AG10803 (cell line): Measurements from ENCODE around the gene INHBB.
"Not testable (repeated sequence)": the region's sequence is repeated elsewhere in the genome, so short reads cannot be mapped to it uniquely, and the experiment has no call there.

ENCODE experiments used
- DNase-seq: peaks from one replicate; pipeline ENCODE4 v3.0.0; 2010; ENCODE audit warnings: low read depth
- H3K4me3 ChIP-seq: 2 replicates; pipeline ENCODE4 v1.5.1; 2011; ENCODE audit warnings: mild to moderate bottlenecking, low read length, control low read depth
- TF ChIP-seq, protein P1 (sequence below): conservative IDR thresholded peaks from 2 replicates; pipeline ENCODE4 v1.5.1; 2011; ENCODE audit warnings: mild to moderate bottlenecking, low read length, control low read depth, inconsistent platforms

Gene INHBB

DNA sequence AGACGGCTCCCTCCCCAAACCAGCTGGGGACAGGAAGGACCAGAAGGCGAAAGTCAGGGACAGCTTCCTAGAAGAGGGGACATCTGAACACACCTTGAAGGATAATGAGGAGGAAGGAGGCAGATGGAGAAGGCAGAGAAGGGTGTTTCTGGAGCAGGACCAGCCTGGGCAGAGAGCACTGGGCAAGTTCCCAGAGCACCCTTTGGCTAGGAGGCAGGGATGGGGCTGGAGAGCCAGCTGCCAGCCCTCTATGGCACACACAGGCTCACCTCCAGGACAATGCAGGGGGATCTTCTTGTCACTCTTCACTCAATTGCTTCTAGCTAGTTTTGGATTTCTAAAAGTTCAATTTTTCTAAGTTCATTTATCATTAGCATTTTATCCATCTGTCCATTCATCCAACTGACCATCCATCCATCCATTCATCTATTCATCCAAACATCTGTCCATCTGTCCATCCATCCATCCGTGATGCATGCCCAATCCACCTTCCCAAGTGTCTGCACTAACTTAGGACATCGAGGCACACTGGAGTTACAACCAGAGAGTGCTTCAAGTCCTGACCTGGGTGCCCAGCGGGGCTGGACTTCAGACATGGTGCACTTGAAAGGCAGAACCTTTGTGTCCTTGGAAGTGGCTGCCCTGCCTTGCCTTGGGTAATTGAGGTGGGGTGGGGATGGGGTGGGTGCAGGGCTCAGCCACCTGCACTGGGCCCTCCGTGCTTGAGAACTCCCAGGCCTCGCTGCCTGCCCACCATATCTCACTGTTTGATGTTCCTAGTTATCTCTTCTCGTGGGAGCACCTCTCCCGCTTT lies 42.5 kb downstream of the INHBB start:
- no peak overlapping the region for H3K4me3 ChIP-seq
- DNase-seq, result no peak
- TF ChIP-seq, protein P1, sequence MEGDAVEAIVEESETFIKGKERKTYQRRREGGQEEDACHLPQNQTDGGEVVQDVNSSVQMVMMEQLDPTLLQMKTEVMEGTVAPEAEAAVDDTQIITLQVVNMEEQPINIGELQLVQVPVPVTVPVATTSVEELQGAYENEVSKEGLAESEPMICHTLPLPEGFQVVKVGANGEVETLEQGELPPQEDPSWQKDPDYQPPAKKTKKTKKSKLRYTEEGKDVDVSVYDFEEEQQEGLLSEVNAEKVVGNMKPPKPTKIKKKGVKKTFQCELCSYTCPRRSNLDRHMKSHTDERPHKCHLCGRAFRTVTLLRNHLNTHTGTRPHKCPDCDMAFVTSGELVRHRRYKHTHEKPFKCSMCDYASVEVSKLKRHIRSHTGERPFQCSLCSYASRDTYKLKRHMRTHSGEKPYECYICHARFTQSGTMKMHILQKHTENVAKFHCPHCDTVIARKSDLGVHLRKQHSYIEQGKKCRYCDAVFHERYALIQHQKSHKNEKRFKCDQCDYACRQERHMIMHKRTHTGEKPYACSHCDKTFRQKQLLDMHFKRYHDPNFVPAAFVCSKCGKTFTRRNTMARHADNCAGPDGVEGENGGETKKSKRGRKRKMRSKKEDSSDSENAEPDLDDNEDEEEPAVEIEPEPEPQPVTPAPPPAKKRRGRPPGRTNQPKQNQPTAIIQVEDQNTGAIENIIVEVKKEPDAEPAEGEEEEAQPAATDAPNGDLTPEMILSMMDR, result no peak

DNA sequence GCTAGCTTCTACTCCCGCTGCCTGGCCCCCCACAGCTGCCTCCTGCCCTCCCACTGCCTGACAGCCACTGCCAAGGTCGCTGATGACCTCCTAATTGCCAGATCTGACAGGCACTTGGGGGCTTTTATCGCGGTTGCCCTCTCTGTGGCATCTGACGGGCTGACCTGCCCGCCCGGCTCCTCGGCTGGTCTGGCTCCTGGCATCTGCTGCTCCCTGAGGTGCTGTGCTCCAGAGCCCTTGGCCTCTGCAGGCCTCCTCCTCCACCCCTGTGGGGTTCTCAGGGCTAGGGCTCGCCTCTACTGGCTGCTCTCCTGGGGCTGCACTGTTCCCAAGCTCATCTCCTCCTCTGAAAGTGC lies 43.1 kb downstream of the INHBB start:
- H3K4me3 ChIP-seq, result no peak overlapping the region
- DNase-seq, result no peak

DNA sequence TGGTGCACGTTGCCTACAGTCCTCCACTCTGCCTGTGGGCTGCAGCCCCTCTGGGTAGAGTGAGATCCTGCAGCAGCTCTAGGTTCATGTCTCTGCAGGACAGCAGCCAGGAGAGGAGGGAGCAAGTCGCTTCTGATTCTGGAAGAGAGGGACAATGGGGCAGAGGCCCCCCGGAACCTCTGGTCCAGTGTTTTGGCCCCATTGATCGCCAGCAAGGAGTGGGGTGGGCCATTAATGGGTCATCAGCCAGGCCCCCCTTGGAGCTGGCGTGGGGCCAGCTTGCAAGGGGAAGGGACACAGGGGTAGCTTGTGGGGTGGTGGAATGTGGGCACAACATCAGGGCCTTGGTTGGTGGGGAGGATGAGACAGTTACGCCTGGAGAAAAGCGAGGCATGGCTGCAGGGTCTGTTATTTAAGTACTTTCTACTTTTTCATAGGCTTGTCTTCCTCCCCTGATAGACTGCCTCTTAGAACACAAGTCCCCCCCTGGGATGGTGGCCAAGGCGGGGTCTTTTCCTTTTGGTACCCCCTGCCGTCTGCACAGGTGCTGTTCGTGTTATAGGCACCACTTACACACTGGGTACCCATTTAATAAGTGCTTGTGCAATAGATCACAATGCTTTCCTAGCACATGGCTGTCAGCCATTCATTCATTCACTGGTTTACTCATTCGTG lies 44.6 kb downstream of the INHBB start:
- DNase-seq, result no peak
- no peak overlapping the region for H3K4me3 ChIP-seq
- TF ChIP-seq, protein P1, result no peak

More for the DNA sequence above, 43.1 kb downstream of the INHBB start:
- TF ChIP-seq, protein P1, result no peak

DNA sequence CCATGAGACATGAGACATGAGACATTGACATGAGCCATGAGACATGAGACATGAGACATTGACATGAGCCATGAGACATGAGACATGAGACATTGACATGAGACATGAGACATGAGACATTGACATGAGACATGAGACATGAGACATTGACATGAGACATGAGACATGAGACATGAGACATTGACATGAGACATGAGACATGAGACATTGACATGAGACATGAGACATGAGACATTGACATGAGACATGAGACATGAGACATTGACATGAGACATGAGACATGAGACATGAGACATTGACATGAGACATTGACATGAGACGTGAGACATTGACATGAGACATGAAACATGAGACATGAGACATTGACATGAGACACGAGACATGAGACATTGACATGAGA lies 45.4 kb downstream of the INHBB start:
- DNase-seq, H3K4me3 ChIP-seq: not testable (repeated sequence)

DNA sequence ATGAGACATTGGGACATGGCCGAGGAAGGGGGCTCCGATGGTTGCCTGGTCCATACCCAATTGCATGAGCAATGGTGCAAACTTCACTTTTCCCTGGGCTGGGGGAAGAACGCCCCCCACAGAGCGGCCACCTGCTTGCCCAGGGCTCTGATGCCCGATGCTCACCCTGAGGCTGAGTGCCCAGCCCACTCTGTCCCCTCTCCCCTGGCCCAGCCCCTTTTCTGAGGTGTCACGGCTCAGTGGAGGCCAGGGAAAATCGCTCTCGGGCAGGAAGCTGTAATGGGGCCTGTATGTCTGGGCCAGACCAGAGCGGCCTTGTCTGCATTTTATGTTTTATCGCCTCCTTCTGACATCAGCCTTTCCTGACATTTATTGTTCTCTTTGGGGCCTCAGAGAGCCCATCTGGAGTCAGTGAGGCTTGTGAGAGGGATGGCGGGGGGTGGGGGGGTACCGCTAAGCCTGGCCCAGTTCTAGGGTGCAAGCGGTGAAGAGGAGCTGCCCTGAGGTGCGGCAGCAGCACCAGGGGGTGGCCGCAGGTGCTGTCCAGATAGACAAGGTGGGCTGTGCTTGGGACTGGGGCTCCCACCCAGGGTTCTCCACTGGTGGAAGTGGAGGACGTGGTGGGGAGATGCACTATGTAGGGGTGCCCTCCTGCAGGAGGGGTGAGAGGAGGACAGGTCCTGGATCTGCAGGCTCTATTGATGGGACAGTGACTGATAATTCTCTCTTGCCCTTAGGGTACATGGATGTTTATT lies 46.2 kb downstream of the INHBB start:
- TF ChIP-seq, protein P1, result no peak
- H3K4me3 ChIP-seq, result no peak overlapping the region
- no peak for DNase-seq

DNA sequence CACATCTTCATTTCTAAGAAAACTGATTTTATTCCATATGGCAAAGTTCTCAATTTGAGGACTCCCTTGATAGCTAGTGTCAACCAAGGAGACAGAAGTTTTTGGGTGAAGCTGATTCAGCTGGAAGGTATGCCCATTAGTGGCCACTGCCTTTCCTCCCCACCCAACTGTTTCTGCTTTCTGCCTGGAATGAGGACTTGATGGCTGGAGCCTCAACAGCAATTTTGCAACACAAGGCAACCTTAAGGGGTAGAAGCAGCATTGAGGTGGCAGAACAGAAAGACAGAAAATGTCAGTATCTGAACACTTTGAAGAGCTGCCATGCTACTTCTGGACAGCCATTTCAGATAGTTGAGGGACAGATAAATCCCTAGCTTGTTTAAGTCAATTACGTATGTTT lies 47.0 kb downstream of the INHBB start:
- TF ChIP-seq, protein P1, result no peak
- no peak for DNase-seq
- H3K4me3 ChIP-seq, result no peak overlapping the region

DNA sequence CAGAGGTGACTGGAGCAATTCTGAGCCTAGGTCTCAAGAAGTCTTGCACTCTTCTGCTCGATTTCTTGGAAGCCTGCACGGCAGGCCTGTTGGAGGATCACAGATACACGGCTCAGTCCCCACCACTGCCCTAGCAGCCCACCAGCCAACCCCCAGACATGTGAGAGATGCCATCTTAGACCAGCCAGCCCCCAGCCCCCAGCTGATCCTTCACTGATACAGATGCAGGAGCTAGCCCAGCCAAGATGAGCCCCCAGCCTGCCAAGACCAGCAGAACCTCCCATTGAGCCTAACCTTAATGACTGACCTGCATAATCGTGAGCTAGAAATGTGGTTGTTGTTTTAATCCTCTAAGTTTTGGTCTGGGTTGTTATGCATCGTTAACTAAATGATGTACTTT lies 47.5 kb downstream of the INHBB start:
- no peak for DNase-seq
- TF ChIP-seq, protein P1, result no peak

More for the DNA sequence above, 47.5 kb downstream of the INHBB start:
- no peak overlapping the region for H3K4me3 ChIP-seq
